Rectal smooth muscle tissue (tissue), 1 donor: ENCODE results near the gene CATSPER4.

ENCODE experiments used
- H3K27ac ChIP-seq: one replicate; pipeline ENCODE4 v1.7.0; 2013; ENCODE audit warnings: low read depth, low read length, inconsistent platforms
- H3K27me3 ChIP-seq: one replicate; pipeline ENCODE4 v1.7.0; 2013; ENCODE audit warnings: low read length; ENCODE audit not compliant: control insufficient read depth, insufficient read depth
- H3K36me3 ChIP-seq: one replicate; pipeline ENCODE4 v1.7.0; 2013; ENCODE audit warnings: low read length; ENCODE audit not compliant: control insufficient read depth, insufficient read depth
- H3K4me1 ChIP-seq: one replicate; pipeline ENCODE4 v1.7.0; 2013; ENCODE audit warnings: low read length; ENCODE audit not compliant: control insufficient read depth, insufficient read depth
- H3K4me3 ChIP-seq: one replicate; pipeline ENCODE4 v1.7.0; 2013; ENCODE audit warnings: low read length
- H3K9ac ChIP-seq: one replicate; pipeline ENCODE4 v1.7.0; 2013; ENCODE audit warnings: low read length

The CATSPER4 gene

GRCh38 chr1:26187882-26188281 is 2.5 kb upstream of the CATSPER4 start:
- Histone ChIP-seq H3K9ac (no peak overlapping the region), H3K36me3 (no peaks in the 10 kb centered on the region), H3K27ac (no peak overlapping the region), H3K4me3 (no peak overlapping the region), H3K27me3 (no peaks in the 10 kb centered on the region), H3K4me1 (no peaks in the 10 kb centered on the region)

GRCh38 chr1:26188477-26188876 is 1.9 kb upstream of the CATSPER4 start:
- no peak overlapping the region for H3K9ac ChIP-seq
- no peaks in the 10 kb centered on the region for H3K4me1 ChIP-seq
- H3K4me3 ChIP-seq, result no peak overlapping the region
- no peak overlapping the region for H3K27ac ChIP-seq
- H3K36me3 ChIP-seq, result no peaks in the 10 kb centered on the region
- no peaks in the 10 kb centered on the region for H3K27me3 ChIP-seq

GRCh38 chr1:26189331-26189730 is 1.1 kb upstream of the CATSPER4 start:
- no peaks in the 10 kb centered on the region for H3K36me3 ChIP-seq
- no peaks in the 10 kb centered on the region for H3K27me3 ChIP-seq
- no peak overlapping the region for H3K9ac ChIP-seq
- H3K4me1 ChIP-seq, result no peaks in the 10 kb centered on the region
- H3K27ac ChIP-seq, result no peak overlapping the region
- no peak overlapping the region for H3K4me3 ChIP-seq

- Histone ChIP-seq H3K27ac (no peak overlapping the region), H3K27me3 (no peaks in the 10 kb centered on the region), H3K4me3 (no peak overlapping the region), H3K9ac (no peak overlapping the region), H3K4me1 (no peaks in the 10 kb centered on the region), H3K36me3 (no peaks in the 10 kb centered on the region)
Measured at GRCh38 chr1:26189751-26190275, 589 bp upstream of the CATSPER4 start.

GRCh38 chr1:26191739-26192138 is 1.3 kb downstream of the CATSPER4 start:
- Histone ChIP-seq H3K9ac (no peak overlapping the region), H3K27me3 (no peaks in the 10 kb centered on the region), H3K4me3 (no peak overlapping the region)

GRCh38 chr1:26195805-26196204 is 5.4 kb downstream of the CATSPER4 start:
- Histone ChIP-seq H3K36me3 (no peaks in the 10 kb centered on the region), H3K4me1 (no peaks in the 10 kb centered on the region), H3K27ac (no peak overlapping the region), H3K9ac (no peak overlapping the region), H3K27me3 (no peaks in the 10 kb centered on the region), H3K4me3 (no peak overlapping the region)

More at GRCh38 chr1:26191739-26192138, 1.3 kb downstream of the CATSPER4 start:
- H3K36me3 ChIP-seq, result no peaks in the 10 kb centered on the region
- no peaks in the 10 kb centered on the region for H3K4me1 ChIP-seq
- no peak overlapping the region for H3K27ac ChIP-seq

- Histone ChIP-seq H3K4me1 (no peaks in the 10 kb centered on the region), H3K9ac (no peak overlapping the region), H3K27ac (no peak overlapping the region), H3K4me3 (no peak overlapping the region), H3K27me3 (no peaks in the 10 kb centered on the region), H3K36me3 (no peaks in the 10 kb centered on the region)
Measured at GRCh38 chr1:26197301-26197700, 6.9 kb downstream of the CATSPER4 start.

- no peaks in the 10 kb centered on the region for H3K36me3 ChIP-seq
- no peaks in the 10 kb centered on the region for H3K4me1 ChIP-seq
- H3K27ac ChIP-seq, result no peak overlapping the region
- H3K27me3 ChIP-seq, result no peaks in the 10 kb centered on the region
- H3K4me3 ChIP-seq, result no peak overlapping the region
- H3K9ac ChIP-seq, result no peak overlapping the region
Measured at GRCh38 chr1:26197813-26198212, 7.4 kb downstream of the CATSPER4 start.

GRCh38 chr1:26200413-26200812 is 10.0 kb downstream of the CATSPER4 start:
- Histone ChIP-seq H3K9ac (no peak overlapping the region), H3K27ac (no peak overlapping the region), H3K27me3 (no peaks in the 10 kb centered on the region), H3K36me3 (no peaks in the 10 kb centered on the region), H3K4me1 (no peaks in the 10 kb centered on the region), H3K4me3 (no peak overlapping the region)

GRCh38 chr1:26203642-26204318 is 13.4 kb downstream of the CATSPER4 start:
- no peaks in the 10 kb centered on the region for H3K4me1 ChIP-seq
- H3K27me3 ChIP-seq, result no peaks in the 10 kb centered on the region
- H3K36me3 ChIP-seq, result no peaks in the 10 kb centered on the region
- H3K4me3 ChIP-seq, result no peak overlapping the region
- no peak overlapping the region for H3K27ac ChIP-seq
- H3K9ac ChIP-seq, result no peak overlapping the region

GRCh38 chr1:26210147-26210870 is 19.9 kb downstream of the CATSPER4 start:
- Histone ChIP-seq H3K4me1 (no peaks in the 10 kb centered on the region), H3K4me3 (no peak overlapping the region), H3K36me3 (no peaks in the 10 kb centered on the region), H3K9ac (no peak overlapping the region), H3K27me3 (no peaks in the 10 kb centered on the region), H3K27ac (no peak overlapping the region)

- Histone ChIP-seq H3K9ac (no peak overlapping the region), H3K36me3 (no peaks in the 10 kb centered on the region), H3K4me3 (no peak overlapping the region), H3K27ac (no peak overlapping the region), H3K27me3 (no peaks in the 10 kb centered on the region), H3K4me1 (no peaks in the 10 kb centered on the region)
Measured at GRCh38 chr1:26212726-26213125, 22.3 kb downstream of the CATSPER4 start.
